ENCODE results near the gene CACNA2D3. TPM values are rescaled to one million over a fixed set of nuclear protein-coding genes. Genes with fewer than 3 reads are reported as not detected.

CACNA2D3 gene
- total RNA-seq, 1 experiment from 2014 or later: not detected

- no peak overlapping the region for H3K4me3 ChIP-seq (ENCODE audit: low read depth, low read length)
- Mint-ChIP-seq H3K9me3 (ENCODE audit: unreplicated experiment) (no peaks in the 10 kb centered on the region), H3K27ac (ENCODE audit: unreplicated experiment) (no peak overlapping the region), H3K4me1 (ENCODE audit: low read depth, unreplicated experiment) (no peaks in the 10 kb centered on the region), H3K4me3 (ENCODE audit: unreplicated experiment) (no peak overlapping the region), H3K27me3 (ENCODE audit: insufficient read depth, unreplicated experiment) (peaks cover 18% of the 10 kb centered on the region), H3K36me3 (ENCODE audit: insufficient read depth, unreplicated experiment) (no peaks in the 10 kb centered on the region)
- H3K9me3 ChIP-seq: no peaks in the 10 kb centered on the region
- no peak for DNase-seq
- H3K36me3 ChIP-seq (ENCODE audit: control insufficient read depth, insufficient read depth, low read length): no peaks in the 10 kb centered on the region
- BruUV-seq (replicated peaks): no TSS peak
- no peak for TF ChIP-seq CTCF (IDR thresholded peaks at IDR 0.05; ENCODE audit: insufficient read depth in 1 of 2, low read depth in 1 of 2, low read length in 1 of 2, severe bottlenecking in 1 of 2, unreplicated experiment in 1 of 2)
- intact Hi-C loops (cut with micrococcal nuclease; ENCODE audit: unreplicated experiment): no loop called here
- H3K27me3 ChIP-seq (replicated peaks; ENCODE audit: control insufficient read depth, insufficient read depth, low read length): no peaks in the 10 kb centered on the region; the same call in 1 of the 2 replicates
- H3K4me1 ChIP-seq: no peaks in the 10 kb centered on the region
- ChIA-PET CTCF (no interaction called here), POLR2A (no interaction called here)
Observed at GRCh38 chr3:54670201-54671000, 548.0 kb downstream of the CACNA2D3 start.

GRCh38 chr3:54671511-54671910, 549.2 kb downstream of the CACNA2D3 start:
- intact Hi-C loops (cut with micrococcal nuclease; ENCODE audit: unreplicated experiment): no loop called here
- Histone ChIP-seq H3K27me3 (replicated peaks; ENCODE audit: control insufficient read depth, insufficient read depth, low read length) (no peaks in the 10 kb centered on the region; the same call in 1 of the 2 replicates), H3K4me1 (no peaks in the 10 kb centered on the region), H3K4me3 (ENCODE audit: low read depth, low read length) (no peak overlapping the region), H3K9me3 (no peaks in the 10 kb centered on the region), H3K36me3 (ENCODE audit: control insufficient read depth, insufficient read depth, low read length) (no peaks in the 10 kb centered on the region)
- POLR2A ChIA-PET: no interaction called here
- peaks cover 17% of the 10 kb centered on the region for H3K27me3 Mint-ChIP-seq (ENCODE audit: insufficient read depth, unreplicated experiment)
- H3K36me3 Mint-ChIP-seq (ENCODE audit: insufficient read depth, unreplicated experiment): no peaks in the 10 kb centered on the region
- no peak for TF ChIP-seq CTCF (IDR thresholded peaks at IDR 0.05; ENCODE audit: insufficient read depth in 1 of 2, low read depth in 1 of 2, low read length in 1 of 2, severe bottlenecking in 1 of 2, unreplicated experiment in 1 of 2)
- CTCF ChIA-PET: no interaction called here
- no peak overlapping the region for H3K27ac Mint-ChIP-seq (ENCODE audit: unreplicated experiment)
- no peak for DNase-seq
- no TSS peak for BruUV-seq (replicated peaks)
- H3K4me3 Mint-ChIP-seq (ENCODE audit: unreplicated experiment): no peak overlapping the region
- H3K9me3 Mint-ChIP-seq (ENCODE audit: unreplicated experiment): no peaks in the 10 kb centered on the region
- H3K4me1 Mint-ChIP-seq (ENCODE audit: low read depth, unreplicated experiment): no peaks in the 10 kb centered on the region

DNA sequence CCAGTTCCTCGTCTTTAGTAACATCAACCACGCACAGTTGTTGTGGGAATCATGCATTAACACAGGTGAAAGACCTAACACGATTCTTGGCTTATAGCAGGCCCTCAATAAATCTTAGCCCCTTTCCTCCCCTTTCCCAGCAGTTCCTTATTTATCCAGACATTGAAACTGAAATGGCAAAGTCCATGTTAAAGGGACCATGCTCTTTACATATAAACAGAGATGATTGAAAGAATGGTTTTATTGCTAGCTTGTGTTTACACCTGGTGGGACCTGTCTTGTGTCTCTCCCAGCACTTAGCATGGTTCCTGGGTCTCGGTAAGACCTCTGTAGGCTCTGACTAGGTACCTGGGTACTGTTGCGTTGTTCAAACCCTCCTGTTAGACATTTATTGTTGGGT, 553.7 kb downstream of the CACNA2D3 start:
- POLR2A ChIA-PET: no interaction called here
- intact Hi-C loops (cut with micrococcal nuclease; ENCODE audit: unreplicated experiment): no loop called here
- no peak for DNase-seq

More for the DNA sequence above, 553.7 kb downstream of the CACNA2D3 start:
- CTCF ChIA-PET: no interaction called here
- Histone ChIP-seq H3K4me1 (no peaks in the 10 kb centered on the region), H3K9me3 (no peaks in the 10 kb centered on the region), H3K4me3 (ENCODE audit: low read depth, low read length) (no peak overlapping the region), H3K27me3 (replicated peaks; ENCODE audit: control insufficient read depth, insufficient read depth, low read length) (no peaks in the 10 kb centered on the region; the same call in 1 of the 2 replicates), H3K36me3 (ENCODE audit: control insufficient read depth, insufficient read depth, low read length) (no peaks in the 10 kb centered on the region)
- no TSS peak for BruUV-seq (replicated peaks)
- no peaks in the 10 kb centered on the region for H3K4me1 Mint-ChIP-seq (ENCODE audit: low read depth, unreplicated experiment)
- no peak overlapping the region for H3K4me3 Mint-ChIP-seq (ENCODE audit: unreplicated experiment)
- no peak overlapping the region for H3K27ac Mint-ChIP-seq (ENCODE audit: unreplicated experiment)
- H3K36me3 Mint-ChIP-seq (ENCODE audit: insufficient read depth, unreplicated experiment): no peaks in the 10 kb centered on the region
- no peak for TF ChIP-seq CTCF (IDR thresholded peaks at IDR 0.05; ENCODE audit: insufficient read depth in 1 of 2, low read depth in 1 of 2, low read length in 1 of 2, severe bottlenecking in 1 of 2, unreplicated experiment in 1 of 2)
- peaks cover 6% of the 10 kb centered on the region for H3K9me3 Mint-ChIP-seq (ENCODE audit: unreplicated experiment)
- H3K27me3 Mint-ChIP-seq (ENCODE audit: insufficient read depth, unreplicated experiment): peaks cover 29% of the 10 kb centered on the region

Data from Caco-2 (cell line).